ENCODE measurements around the gene CCR1. TPM values are rescaled to one million over a fixed set of nuclear protein-coding genes. Genes with fewer than 3 reads are reported as not detected.

Gene CCR1
- total and polyA plus RNA-seq, 9 of the 15 experiments (the other 6 are each of a cell fraction or from before 2014, with no cell fraction given): not detected

GRCh38 chr3:46233194-46233593 is 25.1 kb upstream of the CCR1 start:
- in situ Hi-C loops (cut with MboI): no loop called here
- WGBS (ENCODE audit: insufficient coverage, low coverage, missing lambda C conversion rate): under 1% methylated on average over 6 of the region's 6 CpGs

More at GRCh38 chr3:46233194-46233593, 25.1 kb upstream of the CCR1 start:
- no peak overlapping the region for H3K27ac ChIP-seq (ENCODE audit: extremely low read depth, low read depth, low read length)
- no peak overlapping the region for H3K4me3 ChIP-seq
- ChIA-PET CTCF (ENCODE audit: low intra/inter-chr PET ratio) (no interaction called here), POLR2A (interaction anchor here (0.8 kb wide), 1 partner anchor 10 kb away, joined by 3 read pairs; no protein-coding TSS in a partner anchor)
- peaks cover 0 to 14% of the 10 kb centered on the region in 2 experiments; a peak in 3 of 5 replicates for H3K27me3 ChIP-seq (ENCODE audit: control insufficient read depth in 2 of 2, insufficient read depth in 2 of 2, low read length in 2 of 2)
- BruUV-seq (replicated peaks): no TSS peak
- H3K4me2 ChIP-seq (ENCODE audit: insufficient read depth, low read length): no peak overlapping the region
- no peaks in the 10 kb centered on the region for H3K9me3 ChIP-seq (replicated peaks; ENCODE audit: control insufficient read depth, insufficient read depth, low read depth, low read length)
- TF ChIP-seq, protein P1, sequence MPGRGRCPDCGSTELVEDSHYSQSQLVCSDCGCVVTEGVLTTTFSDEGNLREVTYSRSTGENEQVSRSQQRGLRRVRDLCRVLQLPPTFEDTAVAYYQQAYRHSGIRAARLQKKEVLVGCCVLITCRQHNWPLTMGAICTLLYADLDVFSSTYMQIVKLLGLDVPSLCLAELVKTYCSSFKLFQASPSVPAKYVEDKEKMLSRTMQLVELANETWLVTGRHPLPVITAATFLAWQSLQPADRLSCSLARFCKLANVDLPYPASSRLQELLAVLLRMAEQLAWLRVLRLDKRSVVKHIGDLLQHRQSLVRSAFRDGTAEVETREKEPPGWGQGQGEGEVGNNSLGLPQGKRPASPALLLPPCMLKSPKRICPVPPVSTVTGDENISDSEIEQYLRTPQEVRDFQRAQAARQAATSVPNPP (IDR thresholded peaks at IDR 0.05; ENCODE audit: borderline replicate concordance, insufficient read depth, insufficient read length): no peak
- no peak for TF ChIP-seq SREBF1 (IDR thresholded peaks at IDR 0.05; ENCODE audit: borderline replicate concordance, low read depth, low read length)
- TF ChIP-seq ZNF518B (CRISPR knock-in tag; IDR thresholded peaks at IDR 0.05): no peak
- no peak for TF ChIP-seq CREB3 (tag; conservative IDR thresholded peaks at IDR 0.05; ENCODE audit: low read depth)
- no peak for TF ChIP-seq NFYB (IDR thresholded peaks at IDR 0.05; ENCODE audit: extremely low read depth, insufficient read length)
- TF ChIP-seq ZNF79 (CRISPR knock-in tag; IDR thresholded peaks at IDR 0.05; ENCODE audit: low read depth): no peak
- 0 out of 2 replicates have a peak, but pooled peaks have one; percentile 12 for TF ChIP-seq C11orf30 (IDR thresholded peaks at IDR 0.05; ENCODE audit: low read depth)
- no peaks in the 10 kb centered on the region for H3K36me3 ChIP-seq (ENCODE audit: control insufficient read depth, insufficient read depth, low read length)
- no peak overlapping the region for H2AFZ ChIP-seq (ENCODE audit: low read depth, low read length)
- FAIRE-seq (no peak), DNase-seq (ENCODE audit: extremely low read depth in 1 of 4, low spot score in 3 of 4) (no peak), ATAC-seq (no peak)
- H3K4me1 ChIP-seq (replicated peaks in 1 of 2; ENCODE audit: control insufficient read depth in 2 of 2, insufficient read depth in 2 of 2, low read length in 2 of 2): no peaks in the 10 kb centered on the region; a peak in 2 of 5 replicates
- intact Hi-C loops (cut with micrococcal nuclease): no loop called here
- no peaks in the 10 kb centered on the region for H3K79me2 ChIP-seq (ENCODE audit: control insufficient read depth, insufficient read depth, low read length)
- no peak overlapping the region for H3K9ac ChIP-seq (ENCODE audit: insufficient read depth in 1 of 2, low read depth in 2 of 2, low read length in 2 of 2)
- no peaks in the 10 kb centered on the region for H4K20me1 ChIP-seq (replicated peaks; ENCODE audit: control insufficient read depth, insufficient read depth, low read length)
- no peaks in the 10 kb centered on the region for H3K9me1 ChIP-seq (ENCODE audit: control insufficient read depth, insufficient read depth, low read length)

Measured in K562 (cell line).